Measurements from ENCODE around the gene CAPN9. TPM values are rescaled to one million over a fixed set of nuclear protein-coding genes. Genes with fewer than 3 reads are reported as not detected.
"Not testable (repeated sequence)": the region's sequence is repeated elsewhere in the genome, so short reads cannot be mapped to it uniquely, and the experiment has no call there.

Gene CAPN9
- total and polyA plus RNA-seq, 2 experiments from 2014 or later, result 0.98 to 3.7 TPM

GRCh38 chr1:230717251-230717650 lies 29.9 kb upstream of the CAPN9 start:
- Histone ChIP-seq H3K36me3 (replicated peaks; ENCODE audit: insufficient read depth, low read depth) (no peaks in the 10 kb centered on the region), H3K27me3 (no peaks in the 10 kb centered on the region), H3K27ac (no peak overlapping the region), H2AFZ (no peak overlapping the region), H3K79me2 (peaks cover 5% of the 10 kb centered on the region), H4K20me1 (ENCODE audit: insufficient read depth, poor library complexity, severe bottlenecking) (no peaks in the 10 kb centered on the region), H3K9me2 (replicated peaks; ENCODE audit: insufficient read depth) (no peaks in the 10 kb centered on the region), H3K4me2 (no peak overlapping the region), H3K4me3 (no peak overlapping the region), H3K4me1 (ENCODE audit: insufficient read depth) (peaks cover 23% of the 10 kb centered on the region), H3K9me3 (ENCODE audit: low read depth) (no peaks in the 10 kb centered on the region)
- no peak for DNase-seq (ENCODE audit: low spot score)
- TF ChIP-seq, protein P1, sequence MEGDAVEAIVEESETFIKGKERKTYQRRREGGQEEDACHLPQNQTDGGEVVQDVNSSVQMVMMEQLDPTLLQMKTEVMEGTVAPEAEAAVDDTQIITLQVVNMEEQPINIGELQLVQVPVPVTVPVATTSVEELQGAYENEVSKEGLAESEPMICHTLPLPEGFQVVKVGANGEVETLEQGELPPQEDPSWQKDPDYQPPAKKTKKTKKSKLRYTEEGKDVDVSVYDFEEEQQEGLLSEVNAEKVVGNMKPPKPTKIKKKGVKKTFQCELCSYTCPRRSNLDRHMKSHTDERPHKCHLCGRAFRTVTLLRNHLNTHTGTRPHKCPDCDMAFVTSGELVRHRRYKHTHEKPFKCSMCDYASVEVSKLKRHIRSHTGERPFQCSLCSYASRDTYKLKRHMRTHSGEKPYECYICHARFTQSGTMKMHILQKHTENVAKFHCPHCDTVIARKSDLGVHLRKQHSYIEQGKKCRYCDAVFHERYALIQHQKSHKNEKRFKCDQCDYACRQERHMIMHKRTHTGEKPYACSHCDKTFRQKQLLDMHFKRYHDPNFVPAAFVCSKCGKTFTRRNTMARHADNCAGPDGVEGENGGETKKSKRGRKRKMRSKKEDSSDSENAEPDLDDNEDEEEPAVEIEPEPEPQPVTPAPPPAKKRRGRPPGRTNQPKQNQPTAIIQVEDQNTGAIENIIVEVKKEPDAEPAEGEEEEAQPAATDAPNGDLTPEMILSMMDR (IDR thresholded peaks at IDR 0.05; ENCODE audit: poor library complexity), result no peak
- no peak for TF ChIP-seq EZH2phosphoT487 (IDR thresholded peaks at IDR 0.05; ENCODE audit: low read depth, severe bottlenecking, unreplicated experiment)
- no peak for TF ChIP-seq EZH2 (IDR thresholded peaks at IDR 0.05; ENCODE audit: borderline replicate concordance)
- 94% methylated on average over 1 of the region's 1 CpG for WGBS (ENCODE audit: low lambda C conversion rate, missing lambda C conversion rate)

DNA sequence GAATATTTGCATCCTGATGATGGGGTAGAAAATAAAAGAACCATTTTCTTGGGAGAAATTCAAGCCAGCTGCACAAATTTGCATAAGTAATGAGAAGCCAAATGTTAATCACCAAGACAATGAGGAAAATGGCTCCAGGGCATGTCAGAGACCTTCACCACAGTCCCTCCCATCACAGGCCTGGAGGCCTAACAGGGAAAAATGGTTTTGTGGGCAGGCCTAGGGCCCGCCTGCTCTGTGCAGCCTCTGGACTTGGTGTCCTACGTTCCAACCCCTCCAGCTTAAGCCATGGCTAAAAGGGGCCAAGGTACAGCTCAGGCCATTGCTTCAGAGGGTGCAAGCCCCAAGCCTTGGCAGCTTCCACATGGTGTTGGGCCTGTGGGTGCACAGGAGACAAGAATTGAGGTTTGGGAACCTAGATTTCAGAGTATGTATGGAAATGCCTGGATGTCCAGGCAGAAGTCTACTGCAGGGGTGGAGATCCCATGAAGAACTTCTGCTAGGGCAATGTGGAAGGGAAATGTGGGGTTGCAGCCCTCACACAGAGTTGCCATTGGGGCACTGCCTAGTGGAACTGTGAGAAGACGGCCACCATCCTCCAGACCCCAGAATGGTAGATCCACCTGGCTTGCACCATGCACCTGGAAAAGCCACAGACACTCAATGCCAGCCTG lies 25.2 kb upstream of the CAPN9 start:
- 92% methylated on average over 3 of the region's 3 CpGs for WGBS (ENCODE audit: low lambda C conversion rate, missing lambda C conversion rate)
- H3K4me1 ChIP-seq (ENCODE audit: insufficient read depth), result not testable (repeated sequence)

DNA sequence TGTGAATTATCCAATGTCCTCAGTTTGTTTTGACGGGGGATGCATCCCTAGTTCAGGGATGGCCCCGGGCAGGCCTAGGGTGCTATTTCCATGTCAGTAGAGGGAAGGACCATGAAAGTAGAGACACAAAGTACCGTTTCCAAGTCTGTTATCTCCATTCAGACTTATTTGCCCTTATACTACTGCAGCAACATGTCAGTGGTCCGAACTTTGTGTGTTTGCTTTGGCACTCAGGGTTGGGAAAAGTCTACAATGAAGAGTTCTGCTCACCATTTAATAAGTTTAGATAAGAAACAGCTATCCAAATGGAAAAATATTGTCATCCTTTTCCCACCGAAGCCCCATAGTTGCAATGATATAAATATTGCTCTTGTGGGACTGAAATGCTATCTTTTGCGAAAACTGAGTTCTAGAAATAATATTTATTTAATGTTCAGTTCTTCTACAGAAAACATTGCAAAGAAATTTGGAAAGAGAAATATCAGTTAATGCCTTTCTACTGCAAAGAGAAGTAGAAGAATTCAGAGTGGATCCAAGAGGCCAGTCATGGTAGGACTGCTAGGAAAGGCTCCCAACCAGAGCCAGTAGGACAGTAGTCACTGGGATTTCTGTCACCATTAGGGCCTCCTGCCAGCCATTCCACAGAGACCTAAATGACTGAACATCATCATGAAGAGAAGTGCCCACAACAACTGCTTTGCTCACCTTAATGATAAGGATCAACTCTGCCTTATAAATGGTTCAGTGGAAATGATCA lies 21.8 kb upstream of the CAPN9 start:
- H3K9me3 ChIP-seq (ENCODE audit: low read depth), result no peaks in the 10 kb centered on the region
- no peak overlapping the region for H3K4me2 ChIP-seq
- no peak for DNase-seq (ENCODE audit: low spot score)
- WGBS (ENCODE audit: low lambda C conversion rate, missing lambda C conversion rate), result 72% methylated on average over 6 of the region's 6 CpGs
- H3K36me3 ChIP-seq (replicated peaks; ENCODE audit: insufficient read depth, low read depth), result no peaks in the 10 kb centered on the region
- H3K27ac ChIP-seq, result peak overlapping the region; percentile 58
- no peaks in the 10 kb centered on the region for H3K9me2 ChIP-seq (replicated peaks; ENCODE audit: insufficient read depth)
- H2AFZ ChIP-seq, result no peak overlapping the region
- no peak overlapping the region for H3K4me3 ChIP-seq
- H3K79me2 ChIP-seq, result no peaks in the 10 kb centered on the region
- TF ChIP-seq, protein P1 (IDR thresholded peaks at IDR 0.05; ENCODE audit: poor library complexity), result no peak
- TF ChIP-seq EZH2 (IDR thresholded peaks at IDR 0.05; ENCODE audit: borderline replicate concordance) (no peak), EZH2phosphoT487 (IDR thresholded peaks at IDR 0.05; ENCODE audit: low read depth, severe bottlenecking, unreplicated experiment) (no peak)
- H3K27me3 ChIP-seq, result no peaks in the 10 kb centered on the region
- no peaks in the 10 kb centered on the region for H4K20me1 ChIP-seq (ENCODE audit: insufficient read depth, poor library complexity, severe bottlenecking)
- no peaks in the 10 kb centered on the region for H3K4me1 ChIP-seq (ENCODE audit: insufficient read depth)

More for the DNA sequence above, 25.2 kb upstream of the CAPN9 start:
- not testable (repeated sequence) for H3K79me2 ChIP-seq; H3K36me3 ChIP-seq (replicated peaks; ENCODE audit: insufficient read depth, low read depth); H3K27ac ChIP-seq; H3K4me2 ChIP-seq; H3K9me2 ChIP-seq (replicated peaks; ENCODE audit: insufficient read depth); H3K27me3 ChIP-seq; DNase-seq (ENCODE audit: low spot score); H4K20me1 ChIP-seq (ENCODE audit: insufficient read depth, poor library complexity, severe bottlenecking); H3K9me3 ChIP-seq (ENCODE audit: low read depth); H3K4me3 ChIP-seq; H2AFZ ChIP-seq

GRCh38 chr1:230728710-230729392 lies 18.3 kb upstream of the CAPN9 start:
- no peak for DNase-seq (ENCODE audit: low spot score)
- Histone ChIP-seq H3K9me2 (replicated peaks; ENCODE audit: insufficient read depth) (no peaks in the 10 kb centered on the region), H3K36me3 (replicated peaks; ENCODE audit: insufficient read depth, low read depth) (no peaks in the 10 kb centered on the region), H3K9me3 (ENCODE audit: low read depth) (no peaks in the 10 kb centered on the region), H3K4me3 (no peak overlapping the region), H4K20me1 (ENCODE audit: insufficient read depth, poor library complexity, severe bottlenecking) (no peaks in the 10 kb centered on the region), H3K4me1 (ENCODE audit: insufficient read depth) (no peaks in the 10 kb centered on the region), H3K27ac (peak overlapping the region; percentile 41), H3K27me3 (no peaks in the 10 kb centered on the region), H3K4me2 (no peak overlapping the region), H2AFZ (no peak overlapping the region), H3K79me2 (no peaks in the 10 kb centered on the region)
- WGBS (ENCODE audit: low lambda C conversion rate, missing lambda C conversion rate), result 40% methylated on average over 6 of the region's 6 CpGs
- TF ChIP-seq, protein P1 (IDR thresholded peaks at IDR 0.05; ENCODE audit: poor library complexity), result no peak
- TF ChIP-seq EZH2 (IDR thresholded peaks at IDR 0.05; ENCODE audit: borderline replicate concordance) (no peak), EZH2phosphoT487 (IDR thresholded peaks at IDR 0.05; ENCODE audit: low read depth, severe bottlenecking, unreplicated experiment) (no peak)

Data from hepatocyte (in vitro differentiated cells).